GM18907 (cell line): ENCODE results near the gene C5orf24.

Experiments
- ATAC-seq: cut with Tn5 transposase; IDR thresholded peaks from one replicate; pipeline ENCODE4 v1.9.1; 2021; ENCODE audit warnings: mild to moderate bottlenecking, moderate library complexity; ENCODE audit not compliant: unreplicated experiment

The C5orf24 gene

DNA sequence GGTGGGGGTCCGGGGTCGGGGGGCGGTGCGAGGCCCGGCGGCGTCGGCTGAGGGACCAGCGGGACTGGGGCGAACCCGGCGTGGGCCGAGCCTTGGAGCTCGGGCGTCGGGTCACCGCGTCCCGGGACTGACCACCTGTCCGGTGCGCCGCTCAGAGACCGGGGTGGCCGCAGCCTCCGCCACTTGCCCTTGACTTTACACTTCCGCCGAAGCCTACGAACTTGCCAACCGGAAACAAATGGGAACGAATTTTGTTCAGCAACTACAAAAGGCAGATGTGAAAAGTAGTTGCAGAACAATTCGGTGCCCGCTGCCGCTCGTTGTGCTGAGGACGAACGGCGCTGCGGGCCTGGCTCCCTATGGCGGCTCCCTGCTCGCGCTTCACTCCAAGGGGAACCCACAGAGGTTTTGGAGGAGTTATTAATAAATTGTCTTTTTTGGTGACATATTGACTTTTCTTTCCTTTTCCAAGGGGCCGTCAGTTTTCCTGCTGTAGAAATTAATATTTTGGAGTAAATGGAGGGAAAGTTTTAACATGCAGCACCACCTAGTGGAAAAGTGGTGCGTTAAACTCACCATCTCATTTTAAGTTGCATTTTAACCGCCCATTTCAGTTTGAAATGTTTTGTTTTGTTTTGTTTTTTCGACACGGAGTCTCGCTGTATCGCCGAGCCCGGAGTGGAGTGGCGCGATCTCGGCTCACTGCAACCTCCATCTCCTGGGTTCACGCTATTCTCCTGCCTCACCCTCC lies 59.7 kb downstream of the C5orf24 start:
- peak; percentile 42 for ATAC-seq

DNA sequence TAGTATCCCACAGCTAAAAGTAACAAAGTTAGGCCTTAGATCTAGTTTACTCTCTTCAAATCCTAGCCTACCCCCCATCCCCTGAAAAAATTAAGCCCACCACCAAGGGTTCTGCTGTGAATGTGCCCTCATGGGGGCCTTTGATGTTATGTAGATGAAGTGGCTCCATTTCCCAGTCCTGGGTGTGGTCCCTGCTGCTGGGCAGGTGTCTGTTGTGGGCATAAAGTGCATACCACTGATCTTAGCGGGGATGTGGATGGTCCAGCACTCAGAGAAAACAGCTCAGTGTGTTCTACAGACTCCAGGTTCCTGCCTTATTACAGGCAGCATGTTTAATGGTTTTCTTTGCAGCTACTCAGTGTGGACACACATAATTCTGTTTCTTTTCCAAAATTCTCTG lies 61.0 kb downstream of the C5orf24 start:
- ATAC-seq = no peak
